ENCODE data around the gene LCN10.

GRCh38 chr9:136693135-136693489, 49.6 kb downstream of the LCN10 start:
- TF ChIP-seq POLR2A (IDR thresholded peaks at IDR 0.05; ENCODE audit: low read depth, low read length) (no peak), CTCF (IDR thresholded peaks at IDR 0.05; ENCODE audit: extremely low read depth in 1 of 2, insufficient read depth in 1 of 2, low read depth in 1 of 2, low read length in 2 of 2) (no peak), MAX (IDR thresholded peaks at IDR 0.05; ENCODE audit: insufficient read depth, insufficient read length) (no peak)
